ENCODE data around the gene PSEN1. TPM values are rescaled to one million over a fixed set of nuclear protein-coding genes. Genes with fewer than 3 reads are reported as not detected.
A peak's percentile ranks its signal among the peaks of the same experiment; 100 is the strongest.

PSEN1 gene
- total and polyA plus RNA-seq, 12 donors, result 13.2 to 33.7 (median 24.1) TPM

- H3K4me1 ChIP-seq, result peaks cover 4 to 17% (median 8%) of the 10 kb centered on the region in 9 donors
- ATAC-seq (no peak), DNase-seq (no peak)
- H3K4me3 ChIP-seq, result no peak overlapping the region
- intact Hi-C loops (cut with DNase I), result no loop called here
- TF ChIP-seq, protein P1, sequence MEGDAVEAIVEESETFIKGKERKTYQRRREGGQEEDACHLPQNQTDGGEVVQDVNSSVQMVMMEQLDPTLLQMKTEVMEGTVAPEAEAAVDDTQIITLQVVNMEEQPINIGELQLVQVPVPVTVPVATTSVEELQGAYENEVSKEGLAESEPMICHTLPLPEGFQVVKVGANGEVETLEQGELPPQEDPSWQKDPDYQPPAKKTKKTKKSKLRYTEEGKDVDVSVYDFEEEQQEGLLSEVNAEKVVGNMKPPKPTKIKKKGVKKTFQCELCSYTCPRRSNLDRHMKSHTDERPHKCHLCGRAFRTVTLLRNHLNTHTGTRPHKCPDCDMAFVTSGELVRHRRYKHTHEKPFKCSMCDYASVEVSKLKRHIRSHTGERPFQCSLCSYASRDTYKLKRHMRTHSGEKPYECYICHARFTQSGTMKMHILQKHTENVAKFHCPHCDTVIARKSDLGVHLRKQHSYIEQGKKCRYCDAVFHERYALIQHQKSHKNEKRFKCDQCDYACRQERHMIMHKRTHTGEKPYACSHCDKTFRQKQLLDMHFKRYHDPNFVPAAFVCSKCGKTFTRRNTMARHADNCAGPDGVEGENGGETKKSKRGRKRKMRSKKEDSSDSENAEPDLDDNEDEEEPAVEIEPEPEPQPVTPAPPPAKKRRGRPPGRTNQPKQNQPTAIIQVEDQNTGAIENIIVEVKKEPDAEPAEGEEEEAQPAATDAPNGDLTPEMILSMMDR (IDR thresholded peaks at IDR 0.05), result no peak
- peaks cover 0 to 7% (median 0%) of the 10 kb centered on the region in 9 donors for H3K36me3 ChIP-seq
- no peaks in the 10 kb centered on the region for H3K27me3 ChIP-seq
- whole genome bisulfite sequencing, 2 donors, result 95 to 98% methylated on average over 6 of the region's 6 CpGs
- no peaks in the 10 kb centered on the region for H3K9me3 ChIP-seq
- no peak overlapping the region for H3K27ac ChIP-seq
These were observed 131.2 kb downstream of the PSEN1 start for GRCh38 chr14:73267474-73267873.

DNA sequence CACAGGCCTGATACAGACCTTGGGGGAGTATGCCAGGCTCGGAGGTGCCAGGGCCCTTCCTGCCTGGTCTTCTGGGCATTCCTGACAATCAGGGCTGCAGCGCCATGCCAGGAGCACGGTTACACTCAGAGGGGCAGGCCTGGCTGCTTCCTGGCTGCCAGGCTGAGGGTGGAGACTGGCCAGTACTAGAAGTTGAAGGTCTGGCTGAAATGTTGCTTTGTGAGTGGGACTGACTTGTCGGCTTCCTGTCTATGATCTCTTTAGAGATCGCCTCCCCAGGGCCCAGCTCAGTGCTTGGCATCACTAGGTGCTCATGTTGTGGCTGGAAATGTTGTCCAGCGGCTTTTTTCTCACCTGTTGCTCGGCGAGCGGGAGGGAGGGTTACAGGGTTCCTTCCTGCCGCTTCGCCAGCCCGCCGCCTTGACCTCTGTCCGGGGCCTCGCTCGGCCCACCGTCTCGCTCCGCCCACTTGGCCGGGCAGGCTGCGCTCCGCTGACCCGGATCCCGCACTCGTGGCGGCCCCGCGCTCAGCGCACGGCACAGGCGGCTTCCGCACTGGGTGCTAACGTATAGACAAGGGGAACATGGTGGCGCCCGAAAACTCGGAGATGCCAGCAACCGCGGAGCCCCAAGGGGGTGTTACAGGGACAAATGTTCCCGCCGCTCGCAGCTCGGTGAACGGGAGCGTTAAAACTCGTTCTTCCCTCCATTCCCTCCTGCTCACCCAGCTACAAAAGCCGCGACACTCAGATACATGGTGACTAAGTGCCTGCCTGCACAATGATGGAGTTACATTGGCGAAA, 133.6 kb downstream of the PSEN1 start:
- Histone ChIP-seq H3K27ac (peak overlapping the region in 5 of 10 donors; percentile 9 to 51 (median 22)), H3K9me3 (no peaks in the 10 kb centered on the region), H3K4me3 (peak overlapping the region; percentile 25 to 57 (median 48)), H3K4me1 (peaks cover 4 to 17% (median 8%) of the 10 kb centered on the region in 9 donors), H3K36me3 (peaks cover 0 to 32% (median 0%) of the 10 kb centered on the region in 9 donors), H3K27me3 (no peaks in the 10 kb centered on the region)
- intact Hi-C loops (cut with DNase I), result no loop called here
- TF ChIP-seq, protein P1 (IDR thresholded peaks at IDR 0.05), result no peak
- peak; percentile 70 to 88 (median 78) for ATAC-seq
- peak; percentile 31 to 67 for DNase-seq
- WGBS, 2 donors, result 8 to 10% methylated on average over 48 of the region's 48 CpGs

DNA sequence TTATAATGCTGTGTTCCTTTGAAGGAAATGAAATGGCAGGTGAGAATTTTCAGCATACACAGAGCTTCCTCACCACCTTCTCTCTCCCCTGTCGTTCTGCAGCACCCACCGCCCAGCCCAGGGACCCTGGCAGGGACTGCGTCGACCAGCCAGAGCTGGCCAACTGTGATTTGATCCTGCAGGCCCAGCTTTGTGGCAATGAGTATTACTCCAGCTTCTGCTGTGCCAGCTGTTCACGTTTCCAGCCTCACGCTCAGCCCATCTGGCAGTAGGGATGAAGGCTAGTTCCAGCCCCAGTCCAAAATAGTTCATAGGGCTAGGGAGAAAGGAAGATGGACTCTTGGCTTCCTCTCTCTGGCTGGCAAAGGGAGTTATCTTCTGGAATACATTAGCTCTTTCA, 136.1 kb downstream of the PSEN1 start:
- H3K27me3 ChIP-seq, result no peaks in the 10 kb centered on the region
- intact Hi-C loops (cut with DNase I), result no loop called here

More for the DNA sequence above, 136.1 kb downstream of the PSEN1 start:
- no peak for DNase-seq
- peaks cover 0 to 56% (median 20%) of the 10 kb centered on the region in 9 donors for H3K36me3 ChIP-seq
- no peak for ATAC-seq
- H3K9me3 ChIP-seq, result no peaks in the 10 kb centered on the region
- H3K4me3 ChIP-seq, result no peak overlapping the region
- TF ChIP-seq, protein P1 (IDR thresholded peaks at IDR 0.05), result no peak
- 76 to 82% methylated on average over 6 of the region's 6 CpGs for WGBS, 2 donors
- peaks cover 4 to 17% (median 8%) of the 10 kb centered on the region in 9 donors for H3K4me1 ChIP-seq
- H3K27ac ChIP-seq, result no peak overlapping the region

Other genes starting within 250 kb of the PSEN1 start
- 10 to 100 TPM; 23.2 to 52.3 (median 43.5) TPM for gene DPF3, start 242.4 kb upstream of the PSEN1 start, total RNA-seq
- gene DPF3, start 242.4 kb upstream of the PSEN1 start, polyA plus RNA-seq, result 10 to 100 TPM in 1 of 2 donors, 1 to 10 TPM in 1; 3.8 to 18.1 TPM
- gene DCAF4, start 210.0 kb upstream of the PSEN1 start, total RNA-seq, result 1 to 10 TPM; 3.8 to 8.9 (median 6.4) TPM
- 1 to 10 TPM; 2.2 to 6.5 TPM for gene DCAF4, start 210.0 kb upstream of the PSEN1 start, polyA plus RNA-seq
- 10 to 100 TPM; 10.8 to 19.5 (median 14.5) TPM for gene ZFYVE1, start 109.4 kb upstream of the PSEN1 start, total RNA-seq
- 1 to 10 TPM; 4.9 to 5.2 TPM for gene ZFYVE1, start 109.4 kb upstream of the PSEN1 start, polyA plus RNA-seq
- gene RBM25, start 78.0 kb upstream of the PSEN1 start, total RNA-seq, result 10 to 100 TPM; 35.1 to 43.3 (median 39.9) TPM
- 10 to 100 TPM; 13.5 to 51.4 TPM for gene RBM25, start 78.0 kb upstream of the PSEN1 start, polyA plus RNA-seq
- gene PAPLN, start 101.0 kb downstream of the PSEN1 start, total RNA-seq, result 1 to 10 TPM in 7 of 10 donors, under 1 TPM in 3; 0.67 to 3.8 (median 1.8) TPM
- gene PAPLN, start 101.0 kb downstream of the PSEN1 start, polyA plus RNA-seq, result 1 to 10 TPM in 1 of 2 donors, under 1 TPM in 1; 0.64 to 4.1 TPM